Trophoblast cell (in vitro differentiated cells and primary cell): ENCODE results near the gene ITGA1.
"Not testable (repeated sequence)": the region's sequence is repeated elsewhere in the genome, so short reads cannot be mapped to it uniquely, and the experiment has no call there.

ENCODE experiments used
- DNase-seq, 2 donors: peaks; one replicate each; pipeline ENCODE4 v3.0.0-alpha.2; 2016
- H2AFZ ChIP-seq: 2 replicates; pipeline ENCODE4 v1.6.1; 2013; ENCODE audit warnings: low read length, moderate library complexity, mild to moderate bottlenecking; ENCODE audit not compliant: insufficient read depth, poor library complexity
- H2AK5ac ChIP-seq: 2 replicates; pipeline ENCODE4 v1.6.1; 2013; ENCODE audit warnings: mild to moderate bottlenecking, low read length
- H2BK120ac ChIP-seq: 2 replicates; pipeline ENCODE4 v1.6.1; 2013; ENCODE audit warnings: low read length, mild to moderate bottlenecking, moderate library complexity; ENCODE audit not compliant: insufficient read depth, poor library complexity
- H2BK12ac ChIP-seq: 2 replicates; pipeline ENCODE4 v1.6.1; 2013; ENCODE audit warnings: mild to moderate bottlenecking, low read length, moderate library complexity
- H2BK5ac ChIP-seq: 2 replicates; pipeline ENCODE4 v1.6.1; 2013; ENCODE audit warnings: low read length, low read depth, moderate library complexity, mild to moderate bottlenecking; ENCODE audit not compliant: poor library complexity
- H3K14ac ChIP-seq: 2 replicates; pipeline ENCODE4 v1.6.1; 2013; ENCODE audit warnings: mild to moderate bottlenecking, low read length
- H3K18ac ChIP-seq: 2 replicates; pipeline ENCODE4 v1.6.1; 2013; ENCODE audit warnings: mild to moderate bottlenecking, low read length
- H3K23ac ChIP-seq: 2 replicates; pipeline ENCODE4 v1.6.1; 2013; ENCODE audit warnings: low read length
- H3K27ac ChIP-seq: 2 replicates; pipeline ENCODE4 v1.5.1; 2013; ENCODE audit warnings: low read depth, mild to moderate bottlenecking, inconsistent platforms, low read length, moderate library complexity
- H3K27me3 ChIP-seq: 2 replicates; pipeline ENCODE4 v1.6.1; 2013; ENCODE audit warnings: inconsistent platforms, mild to moderate bottlenecking, low read length, moderate library complexity; ENCODE audit not compliant: insufficient read depth
- H3K36me3 ChIP-seq, 2 experiments: 1 replicate in 1 of 2; 2 replicates in 1 of 2; pipeline ENCODE4 v1.6.1; 2013; ENCODE audit warnings: low read length in 2 of 2, mild to moderate bottlenecking in 2 of 2, moderate library complexity in 1 of 2; ENCODE audit not compliant: insufficient read depth in 2 of 2, control insufficient read depth in 1 of 2
- H3K4ac ChIP-seq: 2 replicates; pipeline ENCODE4 v1.6.1; 2013; ENCODE audit warnings: low read depth, mild to moderate bottlenecking, low read length, moderate library complexity
- H3K4me1 ChIP-seq, 2 experiments: 1 replicate in 1 of 2; 2 replicates in 1 of 2; pipeline ENCODE4 v1.6.1; 2013; ENCODE audit warnings: low read length in 2 of 2, mild to moderate bottlenecking in 2 of 2, moderate library complexity in 1 of 2; ENCODE audit not compliant: insufficient read depth in 2 of 2, control insufficient read depth in 1 of 2
- H3K4me2 ChIP-seq: 2 replicates; pipeline ENCODE4 v1.6.1; 2013; ENCODE audit warnings: inconsistent platforms, mild to moderate bottlenecking, low read length, moderate library complexity
- H3K4me3 ChIP-seq: 2 replicates; pipeline ENCODE4 v1.5.1; 2013; ENCODE audit warnings: mild to moderate bottlenecking, low read depth, low read length, inconsistent platforms
- H3K79me1 ChIP-seq: one replicate; pipeline ENCODE4 v1.6.1; 2013; ENCODE audit warnings: low read length
- H3K79me2 ChIP-seq: 2 replicates; pipeline ENCODE4 v1.6.1; 2013; ENCODE audit warnings: low read length, mild to moderate bottlenecking; ENCODE audit not compliant: control insufficient read depth, insufficient read depth, poor library complexity
- H3K9ac ChIP-seq: 2 replicates; pipeline ENCODE4 v1.6.1; 2013; ENCODE audit warnings: mild to moderate bottlenecking, low read length
- H3K9me3 ChIP-seq: 2 replicates; pipeline ENCODE4 v1.6.1; 2013; ENCODE audit warnings: low read depth, mild to moderate bottlenecking, control low read depth, inconsistent platforms, low read length; ENCODE audit not compliant: insufficient read depth
- H4K12ac ChIP-seq: 2 replicates; pipeline ENCODE4 v1.6.1; 2013; ENCODE audit warnings: low read depth, mild to moderate bottlenecking, low read length, moderate library complexity
- H4K8ac ChIP-seq: 2 replicates; pipeline ENCODE4 v1.6.1; 2013; ENCODE audit warnings: low read depth, mild to moderate bottlenecking, low read length, moderate library complexity
- H4K91ac ChIP-seq: one replicate; pipeline ENCODE4 v1.6.1; 2013; ENCODE audit warnings: low read depth, mild to moderate bottlenecking, low read length, moderate library complexity
- WGBS: extraction: QIAGEN DNeasy Blood & Tissue Kit; methylation state at CpG from one replicate; pipeline ENCODE4 v1.1.7; 2013; ENCODE audit warnings: missing lambda C conversion rate; ENCODE audit not compliant: insufficient read length, insufficient coverage; ENCODE audit errors: extremely low coverage; 5-methylcytosine and 5-hydroxymethylcytosine counted together

ITGA1 gene

GRCh38 chr5:52817818-52818217 is 30.1 kb downstream of the ITGA1 start:
- no peaks in the 10 kb centered on the region for H3K9me3 ChIP-seq
- no peak overlapping the region for H2AFZ ChIP-seq
- no peak overlapping the region for H3K9ac ChIP-seq
- H3K4me2 ChIP-seq = no peak overlapping the region
- no peak overlapping the region for H3K14ac ChIP-seq
- H3K18ac ChIP-seq = no peak overlapping the region
- no peaks in the 10 kb centered on the region for H3K4me1 ChIP-seq
- H4K12ac ChIP-seq = no peak overlapping the region
- H4K8ac ChIP-seq = no peak overlapping the region
- no peaks in the 10 kb centered on the region for H3K79me2 ChIP-seq
- no peak overlapping the region for H3K23ac ChIP-seq
- H2BK12ac ChIP-seq = no peak overlapping the region
- no peak overlapping the region for H2AK5ac ChIP-seq
- no peaks in the 10 kb centered on the region for H3K36me3 ChIP-seq
- no CpG with 5 or more reads among the region's 1 CpG for WGBS
- no peak overlapping the region for H2BK5ac ChIP-seq
- H3K4me3 ChIP-seq = no peak overlapping the region
- H3K27ac ChIP-seq = no peak overlapping the region
- no peaks in the 10 kb centered on the region for H3K27me3 ChIP-seq
- H2BK120ac ChIP-seq = no peak overlapping the region
- H3K79me1 ChIP-seq = no peaks in the 10 kb centered on the region
- H4K91ac ChIP-seq = no peak overlapping the region
- DNase-seq = no peak
- no peak overlapping the region for H3K4ac ChIP-seq

- no peaks in the 10 kb centered on the region for H3K9me3 ChIP-seq
- H3K9ac ChIP-seq = no peak overlapping the region
- H3K36me3 ChIP-seq = no peaks in the 10 kb centered on the region
- H2AFZ ChIP-seq = no peak overlapping the region
- no peak overlapping the region for H3K23ac ChIP-seq
- H4K91ac ChIP-seq = no peak overlapping the region
- no peaks in the 10 kb centered on the region for H3K79me1 ChIP-seq
- no peak overlapping the region for H2BK5ac ChIP-seq
- H3K4ac ChIP-seq = no peak overlapping the region
- H3K4me3 ChIP-seq = no peak overlapping the region
- WGBS = no CpG with 5 or more reads among the region's 1 CpG
- no peak overlapping the region for H3K18ac ChIP-seq
- H3K27ac ChIP-seq = no peak overlapping the region
- H4K8ac ChIP-seq = no peak overlapping the region
- DNase-seq = no peak
- no peak overlapping the region for H2AK5ac ChIP-seq
- no peak overlapping the region for H3K4me2 ChIP-seq
- H3K14ac ChIP-seq = no peak overlapping the region
- H3K4me1 ChIP-seq = no peaks in the 10 kb centered on the region
- H3K79me2 ChIP-seq = no peaks in the 10 kb centered on the region
- H3K27me3 ChIP-seq = no peaks in the 10 kb centered on the region
- H2BK12ac ChIP-seq = no peak overlapping the region
- no peak overlapping the region for H4K12ac ChIP-seq
- H2BK120ac ChIP-seq = no peak overlapping the region
These were observed 30.6 kb downstream of the ITGA1 start for GRCh38 chr5:52818360-52818759.

- no CpG with 5 or more reads among the region's 3 CpGs for WGBS
- H3K4me2 ChIP-seq, H3K9ac ChIP-seq, H3K14ac ChIP-seq, H4K91ac ChIP-seq, H2BK5ac ChIP-seq, H3K79me1 ChIP-seq, H4K12ac ChIP-seq, H3K4ac ChIP-seq, DNase-seq, H3K18ac ChIP-seq, H3K4me1 ChIP-seq, H3K36me3 ChIP-seq, H4K8ac ChIP-seq, H2BK12ac ChIP-seq, H3K23ac ChIP-seq, H2AK5ac ChIP-seq, H3K27me3 ChIP-seq, H3K9me3 ChIP-seq, H2AFZ ChIP-seq, H3K4me3 ChIP-seq, H3K27ac ChIP-seq, H3K79me2 ChIP-seq, H2BK120ac ChIP-seq: not testable (repeated sequence)
These were observed 31.1 kb downstream of the ITGA1 start for GRCh38 chr5:52818807-52819206.

- DNase-seq = no peak
- no peak overlapping the region for H3K9ac ChIP-seq
- no peak overlapping the region for H2AK5ac ChIP-seq
- H3K9me3 ChIP-seq = no peaks in the 10 kb centered on the region
- no peak overlapping the region for H4K12ac ChIP-seq
- H3K4me2 ChIP-seq = no peak overlapping the region
- H3K14ac ChIP-seq = no peak overlapping the region
- H3K23ac ChIP-seq = no peak overlapping the region
- no peak overlapping the region for H2BK5ac ChIP-seq
- H3K18ac ChIP-seq = no peak overlapping the region
- no peak overlapping the region for H2AFZ ChIP-seq
- no peaks in the 10 kb centered on the region for H3K79me2 ChIP-seq
- no peak overlapping the region for H4K8ac ChIP-seq
- H4K91ac ChIP-seq = no peak overlapping the region
- no peak overlapping the region for H3K4ac ChIP-seq
- no peaks in the 10 kb centered on the region for H3K4me1 ChIP-seq
- no peak overlapping the region for H3K4me3 ChIP-seq
- H3K79me1 ChIP-seq = no peaks in the 10 kb centered on the region
- WGBS = no CpG with 5 or more reads among the region's 1 CpG
- no peak overlapping the region for H2BK12ac ChIP-seq
- no peak overlapping the region for H2BK120ac ChIP-seq
- H3K27ac ChIP-seq = no peak overlapping the region
- H3K27me3 ChIP-seq = no peaks in the 10 kb centered on the region
- H3K36me3 ChIP-seq = no peaks in the 10 kb centered on the region
These were observed 34.2 kb downstream of the ITGA1 start for GRCh38 chr5:52821901-52822300.
